IPS-15b (cell line): ENCODE data around the gene NACA.

Experiments
- H3K27me3 ChIP-seq: one replicate; pipeline ENCODE4 v1.6.1; 2013; ENCODE audit warnings: low read length; ENCODE audit not compliant: control insufficient read depth, insufficient read depth
- H3K36me3 ChIP-seq: one replicate; pipeline ENCODE4 v1.6.1; 2013; ENCODE audit warnings: low read length; ENCODE audit not compliant: control insufficient read depth, insufficient read depth
- H3K4me1 ChIP-seq: one replicate; pipeline ENCODE4 v1.6.1; 2013; ENCODE audit warnings: mild to moderate bottlenecking, low read length; ENCODE audit not compliant: control insufficient read depth, insufficient read depth
- H3K4me3 ChIP-seq: one replicate; pipeline ENCODE4 v1.5.1; 2013; ENCODE audit warnings: low read depth, low read length
- H3K9ac ChIP-seq: one replicate; pipeline ENCODE4 v1.6.1; 2013; ENCODE audit warnings: low read depth, mild to moderate bottlenecking, low read length
- H3K9me3 ChIP-seq: one replicate; pipeline ENCODE4 v1.6.1; 2013; ENCODE audit warnings: mild to moderate bottlenecking, low read length; ENCODE audit not compliant: control insufficient read depth, insufficient read depth

Gene NACA

DNA sequence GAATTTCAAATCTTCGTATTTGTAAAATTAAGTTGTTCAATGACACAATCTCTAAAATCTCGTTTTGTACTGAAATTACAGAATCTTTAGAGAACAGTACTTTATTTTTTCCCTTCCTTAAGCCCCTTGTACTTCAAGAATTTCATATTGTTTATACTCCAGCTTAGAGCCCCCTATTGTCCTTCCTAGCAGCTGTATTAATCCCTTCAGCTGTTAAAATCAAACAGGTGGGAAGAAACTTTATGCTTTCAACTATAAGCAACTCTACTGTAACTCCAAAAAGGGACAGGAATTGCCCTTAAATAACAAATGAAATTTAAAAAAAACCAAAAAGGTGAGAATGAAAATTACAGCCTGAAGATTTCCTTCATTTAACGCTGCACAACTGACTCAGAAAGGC, 1.7 kb downstream of the NACA start:
- peak overlapping the region; percentile 100 for H3K4me3 ChIP-seq
- H3K9me3 ChIP-seq: no peaks in the 10 kb centered on the region
- H3K9ac ChIP-seq: peak overlapping the region; percentile 100
- no peaks in the 10 kb centered on the region for H3K27me3 ChIP-seq
- H3K4me1 ChIP-seq: peaks cover 31% of the 10 kb centered on the region
- peaks cover 14% of the 10 kb centered on the region for H3K36me3 ChIP-seq

DNA sequence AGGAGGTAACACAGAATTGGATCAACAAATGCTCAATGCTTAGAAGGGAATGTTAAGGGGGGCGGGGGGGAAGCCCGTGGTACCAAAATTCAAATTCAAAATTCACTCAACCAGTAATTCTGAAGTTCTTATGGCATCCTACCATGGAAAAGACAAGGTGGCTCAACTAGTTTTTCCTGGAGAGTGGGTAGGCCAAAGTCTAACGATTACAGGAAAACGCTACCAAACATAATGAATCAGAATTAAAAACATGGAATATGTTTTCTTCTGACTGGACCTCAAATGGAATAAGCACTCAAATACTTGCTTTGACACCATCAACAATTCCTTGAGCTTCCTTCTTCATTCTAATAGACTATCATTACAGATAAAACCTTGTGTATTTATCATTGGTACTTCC, 2.3 kb downstream of the NACA start:
- peaks cover 14% of the 10 kb centered on the region for H3K36me3 ChIP-seq
- H3K9me3 ChIP-seq: no peaks in the 10 kb centered on the region
- H3K4me1 ChIP-seq: peaks cover 31% of the 10 kb centered on the region
- no peak overlapping the region for H3K9ac ChIP-seq
- peak overlapping the region; percentile 100 for H3K4me3 ChIP-seq
- H3K27me3 ChIP-seq: no peaks in the 10 kb centered on the region

DNA sequence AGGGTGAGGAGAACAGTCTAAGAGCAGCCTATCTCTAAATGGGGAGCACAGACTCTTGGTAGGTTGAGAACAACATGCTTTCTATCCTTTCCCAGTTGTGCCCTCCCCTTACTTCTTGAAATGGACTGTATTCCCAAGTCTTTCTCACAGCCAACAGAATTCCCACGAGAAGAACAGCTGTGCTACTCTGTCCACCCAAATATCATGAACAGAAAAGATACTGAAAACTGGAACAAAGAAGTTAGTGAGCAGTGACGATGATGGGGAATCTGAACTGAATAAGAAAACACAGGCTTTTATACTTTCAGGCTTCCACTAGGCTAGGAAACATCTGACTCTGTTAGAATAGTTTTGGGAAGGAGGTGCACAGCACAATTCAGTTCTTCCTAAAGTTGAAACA, 3.4 kb downstream of the NACA start:
- no peak overlapping the region for H3K9ac ChIP-seq
- H3K4me1 ChIP-seq: peaks cover 31% of the 10 kb centered on the region
- peaks cover 14% of the 10 kb centered on the region for H3K36me3 ChIP-seq

DNA sequence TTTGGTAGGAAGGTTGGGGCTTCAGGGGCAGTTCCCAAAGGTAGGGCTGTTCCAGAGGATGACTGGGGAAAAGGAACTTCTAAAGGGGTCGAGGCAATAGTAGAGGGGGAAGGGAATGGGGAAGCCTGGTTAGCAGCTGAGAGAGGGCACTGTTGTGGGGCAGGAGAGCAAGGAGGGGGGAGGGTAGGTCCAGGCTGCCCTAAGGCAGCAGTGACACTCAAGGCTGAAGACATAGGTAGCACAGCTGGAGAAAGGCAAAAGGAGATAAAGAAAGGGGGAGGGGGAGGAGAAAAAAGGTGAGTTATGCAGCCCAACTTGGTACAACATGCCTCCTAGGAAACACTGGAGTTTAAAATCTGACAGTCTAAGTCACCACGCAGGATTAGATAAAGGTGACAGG, 3.9 kb downstream of the NACA start:
- H3K4me1 ChIP-seq: peaks cover 31% of the 10 kb centered on the region
- peak overlapping the region; percentile 10 for H3K4me3 ChIP-seq

More for the DNA sequence above, 3.4 kb downstream of the NACA start:
- peak overlapping the region; percentile 10 for H3K4me3 ChIP-seq
- no peaks in the 10 kb centered on the region for H3K9me3 ChIP-seq
- no peaks in the 10 kb centered on the region for H3K27me3 ChIP-seq

DNA sequence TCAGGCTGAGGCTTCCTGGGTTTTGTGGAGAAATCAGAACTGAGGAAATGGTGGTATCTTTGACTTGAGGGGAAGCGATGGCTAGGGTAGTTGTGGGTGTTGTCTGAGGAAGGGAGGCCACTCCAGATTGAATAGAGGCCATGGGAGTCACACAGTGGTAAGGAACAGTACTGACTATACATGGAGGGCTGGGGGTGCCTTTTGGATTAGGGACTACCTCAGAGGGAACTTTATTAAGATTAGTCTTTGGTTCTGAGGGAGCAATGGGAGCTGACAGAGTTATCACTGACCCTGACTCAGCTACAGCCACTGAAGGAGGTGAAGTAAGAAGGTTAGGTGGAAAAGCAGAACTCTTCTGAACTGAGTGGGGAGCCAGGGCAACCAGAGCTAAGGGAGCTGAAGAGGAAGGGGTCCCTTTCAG, 4.4 kb downstream of the NACA start:
- Histone ChIP-seq H3K36me3 (peaks cover 19% of the 10 kb centered on the region), H3K9ac (no peak overlapping the region), H3K4me1 (peaks cover 31% of the 10 kb centered on the region), H3K27me3 (no peaks in the 10 kb centered on the region), H3K9me3 (no peaks in the 10 kb centered on the region), H3K4me3 (peak overlapping the region; percentile 10)

More for the DNA sequence above, 3.9 kb downstream of the NACA start:
- H3K9ac ChIP-seq: no peak overlapping the region
- no peaks in the 10 kb centered on the region for H3K27me3 ChIP-seq
- H3K9me3 ChIP-seq: no peaks in the 10 kb centered on the region
- peaks cover 15% of the 10 kb centered on the region for H3K36me3 ChIP-seq

DNA sequence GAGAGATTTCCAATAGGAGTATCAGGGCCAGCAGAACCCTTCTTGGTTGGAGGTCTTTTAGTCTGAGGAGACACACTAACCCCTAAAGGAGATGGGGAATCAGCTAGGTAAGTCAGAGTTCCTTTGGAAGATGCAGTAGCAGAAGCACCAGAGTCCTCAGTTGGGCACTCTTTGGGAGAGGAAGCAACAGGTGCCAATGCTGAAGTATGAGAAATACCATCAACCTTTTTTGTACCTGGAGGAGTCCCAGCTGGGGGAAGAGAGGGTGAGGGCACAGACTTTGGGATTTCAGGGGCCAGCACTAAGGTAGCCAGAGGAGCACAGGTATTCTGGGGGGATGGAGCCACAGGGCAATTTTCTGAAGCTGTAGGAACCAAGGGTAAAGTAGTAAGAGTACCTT, 6.0 kb downstream of the NACA start:
- Histone ChIP-seq H3K9me3 (no peaks in the 10 kb centered on the region), H3K4me3 (no peak overlapping the region), H3K27me3 (no peaks in the 10 kb centered on the region), H3K4me1 (peaks cover 31% of the 10 kb centered on the region), H3K9ac (no peak overlapping the region), H3K36me3 (peaks cover 33% of the 10 kb centered on the region)

DNA sequence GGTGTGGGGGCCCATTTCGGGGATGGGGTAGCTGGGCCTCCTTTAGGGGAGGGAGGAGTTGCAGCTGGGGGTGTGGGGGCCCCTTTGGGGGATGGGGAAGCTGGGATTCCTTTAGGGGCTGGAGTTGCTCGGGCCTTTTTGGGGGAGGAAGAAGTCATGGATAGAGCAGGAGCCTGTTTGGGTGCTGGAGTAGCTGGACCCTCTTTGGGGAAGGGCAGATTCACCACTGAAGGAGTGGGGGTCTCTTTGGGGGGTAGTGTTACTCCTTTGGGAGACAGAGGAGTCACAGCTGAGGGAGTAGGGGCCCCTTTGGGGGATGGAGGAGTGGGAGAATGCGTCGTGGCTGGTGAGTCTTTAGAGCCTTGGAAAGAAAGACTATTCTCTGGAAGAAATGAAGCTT, 6.5 kb downstream of the NACA start:
- peaks cover 31% of the 10 kb centered on the region for H3K4me1 ChIP-seq
- H3K4me3 ChIP-seq: no peak overlapping the region
- no peak overlapping the region for H3K9ac ChIP-seq
- H3K27me3 ChIP-seq: no peaks in the 10 kb centered on the region
- H3K9me3 ChIP-seq: no peaks in the 10 kb centered on the region
- H3K36me3 ChIP-seq: peaks cover 34% of the 10 kb centered on the region

DNA sequence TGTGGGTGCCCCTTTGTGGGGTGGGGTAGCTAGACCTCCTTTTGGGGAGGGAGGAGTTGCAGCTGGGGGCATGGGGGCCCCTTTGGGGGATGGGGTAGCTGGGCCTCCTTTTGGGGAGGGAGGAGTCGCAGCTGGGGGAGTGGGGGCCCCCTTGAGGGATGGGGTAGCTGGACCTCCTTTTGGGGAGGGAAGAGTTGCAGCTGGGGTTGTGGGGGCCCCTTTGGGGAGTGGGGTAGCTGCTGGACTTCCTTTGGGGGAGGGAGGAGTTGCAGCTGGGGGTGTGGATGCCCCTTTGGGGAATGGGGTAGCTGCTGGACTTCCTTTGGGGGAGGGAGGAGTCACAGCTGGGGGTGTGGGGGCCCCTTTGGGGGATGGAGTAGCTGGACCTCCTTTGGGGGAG, 7.0 kb downstream of the NACA start:
- Histone ChIP-seq H3K27me3 (no peaks in the 10 kb centered on the region), H3K4me1 (peaks cover 31% of the 10 kb centered on the region), H3K9ac (no peak overlapping the region), H3K36me3 (peaks cover 39% of the 10 kb centered on the region), H3K9me3 (no peaks in the 10 kb centered on the region), H3K4me3 (no peak overlapping the region)

DNA sequence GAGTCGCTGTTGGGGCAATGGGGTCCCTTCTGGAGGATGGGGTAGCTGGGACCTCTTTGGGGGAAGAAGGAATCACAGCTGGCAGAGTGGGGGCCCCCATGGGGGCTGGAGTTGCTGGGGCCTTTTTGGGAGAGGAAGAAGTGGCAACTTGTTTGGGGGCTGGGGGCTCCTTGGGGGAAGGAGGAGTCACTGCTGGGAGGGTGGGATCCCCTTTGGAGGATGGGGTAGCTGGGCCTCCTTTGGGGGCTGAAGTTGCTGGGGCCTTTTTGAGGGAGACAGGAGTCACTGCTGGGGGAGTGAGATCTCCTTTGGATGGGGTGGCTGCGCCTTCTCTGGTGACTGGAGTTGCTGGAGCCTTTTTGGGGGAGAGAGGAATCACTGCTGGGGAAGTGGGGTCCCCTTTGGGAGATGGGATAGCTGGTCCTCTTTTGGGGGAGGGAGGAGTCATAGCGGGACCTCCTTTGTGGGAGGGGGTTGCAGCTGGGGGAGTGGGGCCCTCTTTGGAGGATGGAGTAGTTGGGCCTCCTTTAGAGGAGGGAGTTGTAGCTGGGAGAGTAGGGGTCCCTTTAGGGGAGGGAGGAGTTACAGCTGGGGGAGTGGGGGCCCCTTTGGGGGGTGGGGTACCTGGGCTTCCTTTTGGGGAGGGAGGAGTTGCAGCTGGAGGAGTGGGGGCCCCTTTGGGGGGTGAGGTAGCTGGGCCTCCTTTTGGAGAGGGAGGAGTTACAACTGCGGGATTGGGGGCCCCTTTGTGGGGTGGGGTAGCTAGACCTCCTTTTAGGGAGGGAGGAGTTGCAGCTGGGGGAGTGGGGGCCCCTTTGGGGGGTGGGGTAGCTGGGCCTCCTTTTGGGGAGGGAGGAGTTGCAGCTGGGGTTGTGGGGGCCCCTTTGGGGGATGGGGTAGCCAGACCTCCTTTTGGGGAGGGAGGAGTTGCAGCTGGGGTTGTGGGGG, 7.9 kb downstream of the NACA start:
- Histone ChIP-seq H3K36me3 (peaks cover 47% of the 10 kb centered on the region), H3K9me3 (no peaks in the 10 kb centered on the region), H3K27me3 (no peaks in the 10 kb centered on the region), H3K4me3 (no peak overlapping the region), H3K9ac (no peak overlapping the region), H3K4me1 (peaks cover 25% of the 10 kb centered on the region)

DNA sequence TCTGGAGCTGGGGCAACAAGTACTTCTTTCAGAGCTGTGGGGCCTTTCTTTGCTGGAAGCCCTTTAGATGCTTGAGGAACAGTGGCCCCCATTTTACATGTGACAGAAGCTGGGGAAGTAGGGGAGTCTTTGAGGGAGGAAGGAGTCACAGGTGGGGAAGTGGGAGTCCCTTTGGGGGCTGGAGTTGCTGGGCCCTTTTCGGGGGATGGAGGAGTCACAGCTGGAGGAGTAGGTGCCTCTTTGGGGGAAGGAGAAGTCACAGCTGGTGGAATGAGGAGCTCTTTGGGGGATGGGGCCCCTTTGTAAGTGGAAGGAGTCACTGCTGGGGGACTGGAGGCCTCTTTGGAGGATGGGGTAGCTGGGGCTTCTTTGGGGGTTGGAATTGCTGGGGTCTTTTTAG, 8.6 kb downstream of the NACA start:
- H3K36me3 ChIP-seq: peaks cover 49% of the 10 kb centered on the region

DNA sequence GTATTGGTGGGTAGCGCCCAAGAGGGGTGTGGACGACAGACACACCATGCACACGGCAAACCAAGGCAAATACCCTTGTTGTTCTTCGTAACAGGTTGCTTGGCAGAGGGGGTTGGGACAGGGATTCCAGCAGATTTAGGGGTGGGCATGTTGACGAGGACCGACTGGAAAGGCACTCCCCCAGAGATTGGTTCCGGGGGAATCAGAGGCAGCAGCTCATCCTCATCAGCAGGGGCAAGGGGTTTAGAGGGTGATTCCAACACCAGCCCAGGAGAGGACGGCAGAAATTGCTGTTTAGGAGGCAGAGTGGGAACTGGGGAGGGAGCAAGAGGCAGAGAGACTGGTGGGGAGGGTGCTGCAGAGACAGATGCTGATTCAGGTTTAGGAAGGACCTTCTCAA, 9.3 kb downstream of the NACA start:
- H3K4me3 ChIP-seq: no peak overlapping the region
- peaks cover 53% of the 10 kb centered on the region for H3K36me3 ChIP-seq
- H3K4me1 ChIP-seq: peaks cover 12% of the 10 kb centered on the region
- H3K9ac ChIP-seq: no peak overlapping the region
- H3K27me3 ChIP-seq: no peaks in the 10 kb centered on the region
- H3K9me3 ChIP-seq: no peaks in the 10 kb centered on the region

More for the DNA sequence above, 8.6 kb downstream of the NACA start:
- Histone ChIP-seq H3K4me1 (peaks cover 19% of the 10 kb centered on the region), H3K9me3 (no peaks in the 10 kb centered on the region), H3K4me3 (no peak overlapping the region), H3K9ac (no peak overlapping the region), H3K27me3 (no peaks in the 10 kb centered on the region)

DNA sequence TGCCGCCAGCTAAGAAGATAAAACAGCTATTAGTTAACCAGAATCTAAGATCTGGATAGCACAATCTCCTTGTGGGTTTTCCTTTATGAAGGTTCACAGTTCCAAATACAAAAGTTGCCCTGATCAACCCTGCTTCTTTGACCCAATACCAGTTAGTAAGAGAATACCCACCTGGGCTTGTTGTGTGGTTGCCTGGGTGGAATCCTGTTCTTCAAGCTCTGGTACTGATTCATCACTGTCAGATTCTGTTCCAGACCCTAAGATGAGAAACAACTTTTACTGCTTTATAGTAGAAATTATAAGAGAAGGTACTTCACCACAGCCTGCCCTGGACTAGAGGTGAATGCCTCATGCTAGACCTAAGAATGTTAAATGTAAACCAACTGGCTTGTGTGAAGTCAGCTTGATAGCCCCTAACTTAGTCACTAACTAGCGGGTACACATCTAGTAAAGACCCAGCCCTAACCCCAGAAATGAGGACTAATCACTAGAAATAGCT, 10.6 kb downstream of the NACA start:
- Histone ChIP-seq H3K9ac (no peak overlapping the region), H3K4me1 (peaks cover 7% of the 10 kb centered on the region), H3K4me3 (no peak overlapping the region), H3K9me3 (no peaks in the 10 kb centered on the region), H3K36me3 (peaks cover 47% of the 10 kb centered on the region), H3K27me3 (no peaks in the 10 kb centered on the region)
